NCI-H1930 (cell line): ENCODE data around the gene FOXN3.
"Not testable (repeated sequence)": the region's sequence is repeated elsewhere in the genome, so short reads cannot be mapped to it uniquely, and the experiment has no call there.

ENCODE experiments used
- DNase-seq, 2 experiments: peaks; one replicate each; lab custom pipeline; 2025; lab: John Stamatoyannopoulos, UW

Gene FOXN3

GRCh38 chr14:89129570-89129969 is 287.5 kb downstream of the FOXN3 start:
- no peak for DNase-seq

GRCh38 chr14:89128311-89129026 is 288.6 kb downstream of the FOXN3 start:
- no peak for DNase-seq

- DNase-seq = no peak
Measured at GRCh38 chr14:89126461-89126860, 290.6 kb downstream of the FOXN3 start.

GRCh38 chr14:89125216-89125615 is 291.8 kb downstream of the FOXN3 start:
- no peak for DNase-seq

- no peak for DNase-seq
Measured at GRCh38 chr14:89123851-89124250, 293.2 kb downstream of the FOXN3 start.

- no peak for DNase-seq
Measured at GRCh38 chr14:89123215-89123614, 293.8 kb downstream of the FOXN3 start.

- peak in 1 of 2 experiments; percentile 8 for DNase-seq
Measured at GRCh38 chr14:89121968-89122620, 294.9 kb downstream of the FOXN3 start.

GRCh38 chr14:89117012-89117411 is 300.0 kb downstream of the FOXN3 start:
- no peak for DNase-seq

- DNase-seq = no peak
Measured at GRCh38 chr14:89114109-89114508, 302.9 kb downstream of the FOXN3 start.

GRCh38 chr14:89112720-89113119 is 304.3 kb downstream of the FOXN3 start:
- DNase-seq = no peak

GRCh38 chr14:89111766-89112543 is 305.1 kb downstream of the FOXN3 start:
- DNase-seq = not testable (repeated sequence)

- not testable (repeated sequence) for DNase-seq
Measured at GRCh38 chr14:89111232-89111631, 305.8 kb downstream of the FOXN3 start.

- no peak for DNase-seq
Measured at GRCh38 chr14:89110110-89110509, 306.9 kb downstream of the FOXN3 start.

GRCh38 chr14:89108608-89109007 is 308.4 kb downstream of the FOXN3 start:
- DNase-seq = no peak

GRCh38 chr14:89107626-89108025 is 309.4 kb downstream of the FOXN3 start:
- DNase-seq = no peak
